ENCODE results near the gene CYB561. TPM values are rescaled to one million over a fixed set of nuclear protein-coding genes. Genes with fewer than 3 reads are reported as not detected.

Gene CYB561
- total RNA-seq, 1 donor from 2014 or later, result 8.1 TPM

Other genes starting within 250 kb of the CYB561 start
- 0.87 and 1.0 TPM in 2 replicates for gene ACE, start 30.8 kb upstream of the CYB561 start, total RNA-seq
- gene KCNH6, start 77.1 kb upstream of the CYB561 start, total RNA-seq, result not detected in 2 replicates
- gene DCAF7, start 104.2 kb upstream of the CYB561 start, total RNA-seq, result 83.9 and 84.2 TPM in 2 replicates
- gene TACO1, start 154.6 kb upstream of the CYB561 start, total RNA-seq, result 18.9 and 19.5 TPM in 2 replicates
- 28.3 and 30.5 TPM in 2 replicates for gene MAP3K3, start 176.1 kb upstream of the CYB561 start, total RNA-seq